LNCaP clone FGC (cell line): Measurements from ENCODE around the gene KIRREL3.

ENCODE experiments used
- DNase-seq: peaks from one replicate; pipeline ENCODE4 v3.0.0-alpha.2; 2011; ENCODE audit warnings: low read depth
- H3K4me3 ChIP-seq: 2 replicates; pipeline ENCODE4 v1.5.1; 2011; ENCODE audit warnings: mild to moderate bottlenecking, low read depth, low read length, control low read depth
- TF ChIP-seq, protein P1 (sequence below): IDR thresholded peaks from 2 replicates; pipeline ENCODE4 v1.5.1; 2012; ENCODE audit warnings: mild to moderate bottlenecking; ENCODE audit not compliant: control insufficient read depth, insufficient read depth; ENCODE audit errors: extremely low read depth

The KIRREL3 gene

GRCh38 chr11:126583594-126584427 is 416.8 kb downstream of the KIRREL3 start:
- DNase-seq = no peak
- TF ChIP-seq, protein P1, sequence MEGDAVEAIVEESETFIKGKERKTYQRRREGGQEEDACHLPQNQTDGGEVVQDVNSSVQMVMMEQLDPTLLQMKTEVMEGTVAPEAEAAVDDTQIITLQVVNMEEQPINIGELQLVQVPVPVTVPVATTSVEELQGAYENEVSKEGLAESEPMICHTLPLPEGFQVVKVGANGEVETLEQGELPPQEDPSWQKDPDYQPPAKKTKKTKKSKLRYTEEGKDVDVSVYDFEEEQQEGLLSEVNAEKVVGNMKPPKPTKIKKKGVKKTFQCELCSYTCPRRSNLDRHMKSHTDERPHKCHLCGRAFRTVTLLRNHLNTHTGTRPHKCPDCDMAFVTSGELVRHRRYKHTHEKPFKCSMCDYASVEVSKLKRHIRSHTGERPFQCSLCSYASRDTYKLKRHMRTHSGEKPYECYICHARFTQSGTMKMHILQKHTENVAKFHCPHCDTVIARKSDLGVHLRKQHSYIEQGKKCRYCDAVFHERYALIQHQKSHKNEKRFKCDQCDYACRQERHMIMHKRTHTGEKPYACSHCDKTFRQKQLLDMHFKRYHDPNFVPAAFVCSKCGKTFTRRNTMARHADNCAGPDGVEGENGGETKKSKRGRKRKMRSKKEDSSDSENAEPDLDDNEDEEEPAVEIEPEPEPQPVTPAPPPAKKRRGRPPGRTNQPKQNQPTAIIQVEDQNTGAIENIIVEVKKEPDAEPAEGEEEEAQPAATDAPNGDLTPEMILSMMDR = no peak
- no peak overlapping the region for H3K4me3 ChIP-seq

GRCh38 chr11:126583101-126583500 is 417.5 kb downstream of the KIRREL3 start:
- no peak overlapping the region for H3K4me3 ChIP-seq
- DNase-seq = no peak
- TF ChIP-seq, protein P1 = no peak

DNA sequence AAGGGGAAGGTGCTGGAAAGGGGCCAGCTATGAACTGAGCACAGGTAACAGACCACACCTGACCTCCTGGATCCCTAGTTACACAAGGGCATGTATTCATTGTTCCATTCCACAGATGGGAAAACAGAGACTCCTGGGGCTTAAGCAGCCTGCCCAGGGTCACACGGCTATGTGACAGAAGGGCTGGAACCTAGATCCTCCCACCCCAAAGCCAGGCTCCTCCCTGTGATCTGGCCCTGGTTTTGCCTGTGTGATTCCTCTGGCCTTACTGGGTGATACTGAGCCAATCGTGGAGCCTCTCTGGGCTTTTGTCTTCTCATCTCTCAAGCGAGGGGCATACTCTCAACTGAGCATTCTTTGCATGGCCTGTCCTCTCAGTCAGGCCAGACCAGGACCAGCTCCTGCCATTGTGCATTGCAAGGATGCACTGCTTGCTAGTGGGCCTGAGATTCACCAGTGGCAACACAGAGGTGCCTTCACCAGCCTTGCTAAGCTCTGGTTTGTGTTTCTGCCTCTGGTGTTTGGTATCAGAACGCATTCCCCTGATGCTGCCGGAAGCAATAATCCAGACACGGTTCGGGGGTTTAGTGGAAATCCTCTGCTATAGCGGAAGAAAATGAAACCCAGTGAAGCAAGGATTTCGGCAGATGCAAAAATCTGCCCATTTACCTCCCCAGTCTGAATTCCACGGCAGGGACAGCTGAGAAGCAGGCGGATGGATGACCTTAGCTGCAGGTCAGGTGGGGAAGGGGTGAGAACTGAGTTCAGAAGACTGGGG is 418.5 kb downstream of the KIRREL3 start:
- DNase-seq = no peak
- TF ChIP-seq, protein P1 = no peak
- H3K4me3 ChIP-seq = no peak overlapping the region

DNA sequence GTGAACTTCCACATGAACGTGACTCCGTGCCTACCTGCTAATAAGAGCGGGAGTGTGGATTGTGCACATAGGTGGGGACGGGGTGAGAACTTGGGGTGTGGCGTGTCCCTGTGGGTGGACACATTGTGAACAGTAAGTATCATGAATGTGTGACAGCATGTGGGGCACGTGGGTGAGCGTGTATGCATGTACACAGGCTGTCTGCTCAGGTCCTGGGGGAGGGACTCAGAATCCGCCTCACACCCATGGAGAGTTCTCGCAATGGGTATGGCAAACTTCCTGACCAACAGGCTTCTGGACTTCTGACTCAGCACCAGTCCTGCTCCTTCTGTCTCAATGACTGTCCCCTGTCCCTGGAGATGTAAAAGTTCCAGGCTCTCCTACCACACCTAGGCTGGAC is 422.1 kb downstream of the KIRREL3 start:
- H3K4me3 ChIP-seq = no peak overlapping the region
- TF ChIP-seq, protein P1 = no peak
- DNase-seq = no peak

DNA sequence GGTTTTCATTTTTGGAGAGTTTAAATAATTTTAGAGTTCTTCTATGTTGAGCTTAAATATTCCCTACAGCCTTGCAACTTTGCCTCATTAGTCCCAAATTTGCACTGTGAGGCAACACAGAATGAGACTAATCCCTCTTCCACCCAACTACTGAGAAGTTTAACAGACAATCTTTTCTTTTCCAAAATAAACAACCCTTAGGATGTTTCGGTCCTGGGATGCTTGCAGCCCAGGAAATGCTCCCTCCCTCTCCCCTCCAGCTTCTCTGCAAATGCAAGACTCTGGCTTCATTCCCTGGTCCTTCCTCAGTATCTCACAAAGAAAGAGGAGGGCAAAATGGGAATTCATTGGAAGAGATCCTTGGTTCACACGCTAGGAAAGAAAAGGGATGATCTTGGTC is 422.5 kb downstream of the KIRREL3 start:
- TF ChIP-seq, protein P1 = no peak
- no peak overlapping the region for H3K4me3 ChIP-seq
- DNase-seq = no peak

- TF ChIP-seq, protein P1 = no peak
- DNase-seq = no peak
- H3K4me3 ChIP-seq = no peak overlapping the region
Observed at GRCh38 chr11:126575849-126576248, 424.7 kb downstream of the KIRREL3 start.
